SK-N-SH (cell line): ENCODE measurements around the gene PPP3CA. TPM values are rescaled to one million over a fixed set of nuclear protein-coding genes. Genes with fewer than 3 reads are reported as not detected.

Experiments used
- CTCF ChIA-PET: fragments of 300-600, 350-600 bp; formaldehyde crosslinking; extraction: SDS; loops from one replicate; lab custom pipeline; 2021; lab: Yijun Ruan, JAX
- POLR2A ChIA-PET: fragments of 350-600 bp; sonication (Branson Sonifier 250); formaldehyde crosslinking; extraction: SDS; loops from one replicate; lab custom pipeline; 2020; ENCODE audit warnings: antibody characterized with exemption, inconsistent platforms; lab: Yijun Ruan, JAX
- DNase-seq: peaks from one replicate; pipeline ENCODE4 v3.0.0; 2012
- H2AFZ ChIP-seq: fragments of 200-600 bp; sonication (generic); 2 replicates; pipeline ENCODE4 v1.8.1; 2016; ENCODE audit warnings: antibody characterized with exemption, mild to moderate bottlenecking, low read depth
- H3F3A ChIP-seq: fragments of 200-600 bp; sonication (generic); replicated peaks from 2 replicates; pipeline ENCODE3; 2016; ENCODE audit warnings: antibody characterized with exemption, mild to moderate bottlenecking; ENCODE audit not compliant: insufficient read depth
- H3K27ac ChIP-seq, 2 experiments: fragments of 200-500 bp in 1 of 2; fragments of 200-600 bp in 1 of 2; sonication (Bioruptor generic) in 1 of 2; sonication (generic), shearing (Covaris generic) in 1 of 2; 2 replicates each; pipeline versions ENCODE4 v1.5.1 to v1.6.1; 2014 to 2016; ENCODE audit warnings: low read depth in 2 of 2, inconsistent platforms in 1 of 2, low read length in 1 of 2, mild to moderate bottlenecking in 1 of 2, mixed read lengths in 1 of 2
- H3K27me3 ChIP-seq: fragments of 200-600 bp; sonication (generic), shearing (Covaris generic); 2 replicates; pipeline ENCODE4 v1.6.1; 2016; ENCODE audit warnings: mixed run types; ENCODE audit not compliant: insufficient read depth
- H3K36me3 ChIP-seq, 2 experiments: fragments of 200-500 bp in 1 of 2; fragments of 200-600 bp in 1 of 2; sonication (Bioruptor generic) in 1 of 2; sonication (generic) in 1 of 2; replicated peaks in 1 of 2; 2 replicates each; pipeline versions ENCODE3 to v1.5.1; 2014 to 2016; ENCODE audit warnings: low read length in 1 of 2, mild to moderate bottlenecking in 1 of 2; ENCODE audit not compliant: insufficient read depth in 2 of 2, control insufficient read depth in 1 of 2
- H3K4me1 ChIP-seq, 2 experiments: fragments of 200-500 bp in 1 of 2; fragments of 200-600 bp in 1 of 2; sonication (Bioruptor generic) in 1 of 2; sonication (generic), shearing (Covaris generic) in 1 of 2; 2 replicates each; pipeline versions ENCODE4 v1.5.1 to v1.6.1; 2014 to 2016; ENCODE audit warnings: low read depth in 1 of 2, low read length in 1 of 2, mixed run types in 1 of 2; ENCODE audit not compliant: insufficient read depth in 2 of 2, control insufficient read depth in 1 of 2
- H3K4me2 ChIP-seq: fragments of 200-600 bp; sonication (generic), shearing (Covaris generic); 2 replicates; pipeline ENCODE4 v1.6.1; 2017; ENCODE audit warnings: mixed run types
- H3K4me3 ChIP-seq, 2 experiments: fragments of 200-500 bp in 1 of 2; fragments of 200-600 bp in 1 of 2; sonication (Bioruptor generic) in 1 of 2; sonication (generic), shearing (Covaris generic) in 1 of 2; 2 replicates each; pipeline versions ENCODE4 v1.5.1 to v1.8.1; 2014 to 2016; ENCODE audit warnings: low read depth in 2 of 2, inconsistent platforms in 1 of 2, low read length in 1 of 2, mild to moderate bottlenecking in 1 of 2, mixed read lengths in 1 of 2, moderate library complexity in 1 of 2
- H3K79me2 ChIP-seq: fragments of 200-600 bp; sonication (generic); 2 replicates; pipeline ENCODE4 v1.8.1; 2017; ENCODE audit warnings: mild to moderate bottlenecking; ENCODE audit not compliant: insufficient read depth
- H3K9ac ChIP-seq: fragments of 200-600 bp; sonication (generic); 2 replicates; pipeline ENCODE4 v1.6.1; 2017; ENCODE audit warnings: mixed run types
- H3K9me2 ChIP-seq: fragments of 200-600 bp; sonication (generic); 2 replicates; pipeline ENCODE4 v1.6.1; 2017; ENCODE audit warnings: mixed run types
- H3K9me3 ChIP-seq: fragments of 200-600 bp; sonication (generic); 2 replicates; pipeline ENCODE4 v1.6.1; 2017; ENCODE audit warnings: mixed run types, mild to moderate bottlenecking, moderate library complexity
- H4K20me1 ChIP-seq: fragments of 200-600 bp; sonication (generic); 2 replicates; pipeline ENCODE4 v1.6.1; 2017; ENCODE audit warnings: mild to moderate bottlenecking, mixed run types; ENCODE audit not compliant: insufficient read depth
- CHD2 ChIP-seq: fragments of 150-350 bp; IDR thresholded peaks from 2 replicates; pipeline ENCODE4 v1.6.1; 2018; ENCODE audit warnings: low read length; ENCODE audit not compliant: partially characterized antibody
- EP300 ChIP-seq, 2 experiments: IDR thresholded peaks; 2 replicates each; pipeline versions ENCODE4 v1.4.0 to v1.6.1; 2012; ENCODE audit warnings: borderline replicate concordance in 1 of 2, low read depth in 1 of 2, low read length in 1 of 2
- EZH2phosphoT487 ChIP-seq: fragments of 200-600 bp; sonication (generic); IDR thresholded peaks from 2 replicates; pipeline ENCODE4 v1.6.1; 2017; ENCODE audit warnings: low read depth, mixed run types, mild to moderate bottlenecking, antibody characterized with exemption, moderate library complexity, borderline replicate concordance
- FOSL2 ChIP-seq: IDR thresholded peaks from 2 replicates; pipeline ENCODE4 v1.4.0; 2012; ENCODE audit warnings: low read depth, mild to moderate bottlenecking, moderate library complexity, borderline replicate concordance
- GABPA ChIP-seq: IDR thresholded peaks from 2 replicates; pipeline ENCODE4 v1.4.0; 2012; ENCODE audit warnings: low read depth, mild to moderate bottlenecking
- GATA2 ChIP-seq: sonication (generic); formaldehyde crosslinking; IDR thresholded peaks from 2 replicates; pipeline ENCODE4 v1.5.0; 2020; ENCODE audit warnings: mild to moderate bottlenecking, missing genetic modification reagents
- JUND ChIP-seq: IDR thresholded peaks from 2 replicates; pipeline ENCODE4 v1.4.0; 2012
- MEF2A ChIP-seq: IDR thresholded peaks from 2 replicates; pipeline ENCODE4 v1.4.0; 2012; ENCODE audit warnings: low read depth, borderline replicate concordance
- MXI1 ChIP-seq: IDR thresholded peaks from 2 replicates; pipeline ENCODE4 v1.6.1; 2012; ENCODE audit warnings: mild to moderate bottlenecking, low read depth, low read length, improper control_type of control experiment
- NRF1 ChIP-seq: IDR thresholded peaks from 2 replicates; pipeline ENCODE4 v1.6.1; 2012; ENCODE audit warnings: low read depth, mild to moderate bottlenecking, low read length
- POLR2AphosphoS5 ChIP-seq: IDR thresholded peaks from 2 replicates; pipeline ENCODE4 v1.6.1; 2012; ENCODE audit warnings: low read depth, low read length
- RAD21 ChIP-seq: IDR thresholded peaks from 2 replicates; pipeline ENCODE4 v1.6.1; 2012; ENCODE audit warnings: mild to moderate bottlenecking, low read length
- RFX5 ChIP-seq: IDR thresholded peaks from 2 replicates; pipeline ENCODE4 v1.6.1; 2012; ENCODE audit warnings: mild to moderate bottlenecking, improper control_type of control experiment, low read length
- TAF1 ChIP-seq: IDR thresholded peaks from 2 replicates; pipeline ENCODE4 v1.6.1; 2012; ENCODE audit warnings: low read depth, mild to moderate bottlenecking, low read length, moderate library complexity, borderline replicate concordance
- TCF12 ChIP-seq: IDR thresholded peaks from 2 replicates; pipeline ENCODE4 v1.4.0; 2012
- YY1 ChIP-seq: IDR thresholded peaks from 2 replicates; pipeline ENCODE4 v1.4.0; 2012; ENCODE audit warnings: low read depth, mild to moderate bottlenecking
- WGBS: methylation state at CpG from one replicate; pipeline ENCODE4 v1.1.6; 2017; ENCODE audit warnings: low lambda C conversion rate; 5-methylcytosine and 5-hydroxymethylcytosine counted together
- polyA plus RNA-seq, 3 experiments: library from polyadenylated mRNA; depleted of rRNA; stranded (reverse); fragments of >200 nt; gene quantifications; 2 replicates each; pipeline ENCODE4 v1.2.3, GENCODE V29; 2012
- TF ChIP-seq, protein P1 (sequence below): IDR thresholded peaks from 2 replicates; pipeline ENCODE4 v1.4.0; 2012; ENCODE audit warnings: low read depth, borderline replicate concordance
- TF ChIP-seq, protein P2 (sequence below): IDR thresholded peaks from 2 replicates; pipeline ENCODE4 v1.4.0; 2012; ENCODE audit warnings: low read depth
- TF ChIP-seq, protein P3 (sequence below): IDR thresholded peaks from 2 replicates; pipeline ENCODE4; 2012
- TF ChIP-seq, protein P4 (sequence below): fragments of 200-600 bp; sonication (generic); IDR thresholded peaks from 2 replicates; pipeline ENCODE4 v1.6.1; 2017; ENCODE audit warnings: antibody characterized with exemption, mild to moderate bottlenecking, moderate library complexity

Gene PPP3CA
- polyA plus RNA-seq, 1 of the 3 experiments (the other 2 are of a cell fraction): 10.7 TPM

DNA sequence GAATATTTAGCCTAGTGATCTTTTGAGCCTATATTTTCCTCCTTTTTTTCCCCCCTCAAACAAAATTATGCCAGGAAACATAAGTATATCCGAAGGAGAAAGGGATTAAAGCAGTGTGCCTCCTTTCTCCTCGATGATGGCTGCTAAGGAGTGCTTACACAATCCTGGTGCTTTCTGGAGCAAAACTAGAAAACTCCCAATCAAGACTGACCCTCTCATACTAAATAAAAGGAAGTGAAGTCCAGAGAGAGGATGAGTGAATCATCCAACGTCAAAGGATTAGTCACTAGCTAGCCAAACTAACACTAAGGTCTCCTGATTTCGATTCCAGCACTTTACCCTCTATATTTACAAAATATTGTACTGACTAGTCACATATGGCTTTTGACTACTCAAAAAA, 146.8 kb downstream of the PPP3CA start:
- Histone ChIP-seq H3K27me3 (no peaks in the 10 kb centered on the region), H3K9ac (peak overlapping the region; percentile 57; the same call in 1 of the 2 replicates), H3K79me2 (peaks cover 42% of the 10 kb centered on the region), H3K4me2 (peak overlapping the region; percentile 61; the same call in 1 of the 2 replicates), H3K27ac (peak overlapping the region; percentile 43 to 92), H2AFZ (no peak overlapping the region), H3K4me3 (peak overlapping the region in 1 of 2 experiments; percentile 22; a peak in 1 of 4 replicates), H3K9me2 (no peaks in the 10 kb centered on the region), H3K9me3 (no peaks in the 10 kb centered on the region), H3K4me1 (peaks cover 8 to 16% of the 10 kb centered on the region in 2 experiments), H3F3A (peaks cover 14% of the 10 kb centered on the region), H3K36me3 (peaks cover 0 to 5% of the 10 kb centered on the region in 2 experiments), H4K20me1 (peaks cover 1% of the 10 kb centered on the region; the same call in 1 of the 2 replicates)
- 14% methylated on average over 4 of the region's 4 CpGs for WGBS
- no peak for DNase-seq
- ChIA-PET POLR2A (no interaction called here), CTCF (interaction anchor here (1.2 kb wide), 2 partner anchors 11 to 19 kb away, joined by 3 to 4 read pairs; no protein-coding TSS in a partner anchor)
- TF ChIP-seq FOSL2 (peak; percentile 93), MEF2A (no peak; the same call in 1 of the 2 replicates), GABPA (0 out of 2 replicates have a peak, but pooled peaks have one; percentile 18), CHD2 (no peak), EP300 (IDR thresholded peaks at IDR 0.05; ENCODE audit: borderline replicate concordance in 1 of 2, low read depth in 1 of 2, low read length in 1 of 2) (peak in 1 of 2 experiments; percentile 38; a peak in 1 of 4 replicates), RFX5 (no peak), POLR2AphosphoS5 (peak; percentile 17; the same call in 1 of the 2 replicates), TCF12 (peak; percentile 44; the same call in 1 of the 2 replicates), EZH2phosphoT487 (no peak), MXI1 (no peak), YY1 (no peak), TAF1 (no peak), GATA2 (no peak), NRF1 (no peak), JUND (peak; percentile 87), RAD21 (no peak)
- TF ChIP-seq, protein P1, sequence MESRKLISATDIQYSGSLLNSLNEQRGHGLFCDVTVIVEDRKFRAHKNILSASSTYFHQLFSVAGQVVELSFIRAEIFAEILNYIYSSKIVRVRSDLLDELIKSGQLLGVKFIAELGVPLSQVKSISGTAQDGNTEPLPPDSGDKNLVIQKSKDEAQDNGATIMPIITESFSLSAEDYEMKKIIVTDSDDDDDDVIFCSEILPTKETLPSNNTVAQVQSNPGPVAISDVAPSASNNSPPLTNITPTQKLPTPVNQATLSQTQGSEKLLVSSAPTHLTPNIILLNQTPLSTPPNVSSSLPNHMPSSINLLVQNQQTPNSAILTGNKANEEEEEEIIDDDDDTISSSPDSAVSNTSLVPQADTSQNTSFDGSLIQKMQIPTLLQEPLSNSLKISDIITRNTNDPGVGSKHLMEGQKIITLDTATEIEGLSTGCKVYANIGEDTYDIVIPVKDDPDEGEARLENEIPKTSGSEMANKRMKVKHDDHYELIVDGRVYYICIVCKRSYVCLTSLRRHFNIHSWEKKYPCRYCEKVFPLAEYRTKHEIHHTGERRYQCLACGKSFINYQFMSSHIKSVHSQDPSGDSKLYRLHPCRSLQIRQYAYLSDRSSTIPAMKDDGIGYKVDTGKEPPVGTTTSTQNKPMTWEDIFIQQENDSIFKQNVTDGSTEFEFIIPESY: no peak
- TF ChIP-seq, protein P2, sequence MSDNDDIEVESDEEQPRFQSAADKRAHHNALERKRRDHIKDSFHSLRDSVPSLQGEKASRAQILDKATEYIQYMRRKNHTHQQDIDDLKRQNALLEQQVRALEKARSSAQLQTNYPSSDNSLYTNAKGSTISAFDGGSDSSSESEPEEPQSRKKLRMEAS: peak; percentile 25; the same call in 1 of the 2 replicates
- TF ChIP-seq, protein P3, sequence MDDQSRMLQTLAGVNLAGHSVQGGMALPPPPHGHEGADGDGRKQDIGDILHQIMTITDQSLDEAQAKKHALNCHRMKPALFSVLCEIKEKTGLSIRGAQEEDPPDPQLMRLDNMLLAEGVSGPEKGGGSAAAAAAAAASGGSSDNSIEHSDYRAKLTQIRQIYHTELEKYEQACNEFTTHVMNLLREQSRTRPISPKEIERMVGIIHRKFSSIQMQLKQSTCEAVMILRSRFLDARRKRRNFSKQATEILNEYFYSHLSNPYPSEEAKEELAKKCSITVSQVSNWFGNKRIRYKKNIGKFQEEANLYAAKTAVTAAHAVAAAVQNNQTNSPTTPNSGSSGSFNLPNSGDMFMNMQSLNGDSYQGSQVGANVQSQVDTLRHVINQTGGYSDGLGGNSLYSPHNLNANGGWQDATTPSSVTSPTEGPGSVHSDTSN: peak; percentile 37; the same call in 1 of the 2 replicates
- TF ChIP-seq, protein P4, sequence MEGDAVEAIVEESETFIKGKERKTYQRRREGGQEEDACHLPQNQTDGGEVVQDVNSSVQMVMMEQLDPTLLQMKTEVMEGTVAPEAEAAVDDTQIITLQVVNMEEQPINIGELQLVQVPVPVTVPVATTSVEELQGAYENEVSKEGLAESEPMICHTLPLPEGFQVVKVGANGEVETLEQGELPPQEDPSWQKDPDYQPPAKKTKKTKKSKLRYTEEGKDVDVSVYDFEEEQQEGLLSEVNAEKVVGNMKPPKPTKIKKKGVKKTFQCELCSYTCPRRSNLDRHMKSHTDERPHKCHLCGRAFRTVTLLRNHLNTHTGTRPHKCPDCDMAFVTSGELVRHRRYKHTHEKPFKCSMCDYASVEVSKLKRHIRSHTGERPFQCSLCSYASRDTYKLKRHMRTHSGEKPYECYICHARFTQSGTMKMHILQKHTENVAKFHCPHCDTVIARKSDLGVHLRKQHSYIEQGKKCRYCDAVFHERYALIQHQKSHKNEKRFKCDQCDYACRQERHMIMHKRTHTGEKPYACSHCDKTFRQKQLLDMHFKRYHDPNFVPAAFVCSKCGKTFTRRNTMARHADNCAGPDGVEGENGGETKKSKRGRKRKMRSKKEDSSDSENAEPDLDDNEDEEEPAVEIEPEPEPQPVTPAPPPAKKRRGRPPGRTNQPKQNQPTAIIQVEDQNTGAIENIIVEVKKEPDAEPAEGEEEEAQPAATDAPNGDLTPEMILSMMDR: no peak
